Testis (tissue), 3 donors: ENCODE measurements around the gene SMARCB1. TPM values are rescaled to one million over a fixed set of nuclear protein-coding genes. Genes with fewer than 3 reads are reported as not detected.
A peak's percentile ranks its signal among the peaks of the same experiment; 100 is the strongest.

Source experiments
- DNase-seq: peaks from one replicate; pipeline ENCODE4 v3.0.0-alpha.2; 2019
- H3K27ac ChIP-seq, 2 donors: fragments of 200-600 bp; sonication (generic); one replicate each; pipeline ENCODE4 v1.5.1; 2019
- H3K27me3 ChIP-seq: fragments of 200-600 bp; sonication (generic); one replicate; pipeline ENCODE4 v1.5.1; 2019
- H3K36me3 ChIP-seq: fragments of 200-600 bp; sonication (generic); one replicate; pipeline ENCODE4 v1.5.1; 2017; ENCODE audit warnings: low read depth; ENCODE audit errors: missing control alignments
- H3K4me1 ChIP-seq: fragments of 200-600 bp; sonication (generic); one replicate; pipeline ENCODE4 v1.5.1; 2019
- H3K4me3 ChIP-seq, 2 donors: fragments of 200-600 bp; sonication (generic); one replicate each; pipeline ENCODE4 v1.5.1; 2017 to 2019
- H3K9me3 ChIP-seq: fragments of 200-600 bp; sonication (generic); one replicate; pipeline ENCODE4 v1.5.1; 2017
- POLR2A ChIP-seq: fragments of 450-650 bp; IDR thresholded peaks from one replicate; pipeline ENCODE4 v1.6.1; 2017; ENCODE audit warnings: antibody characterized with exemption, mild to moderate bottlenecking, moderate library complexity
- WGBS, 2 donors: methylation state at CpG; one replicate each; pipeline ENCODE4 v1.1.5; 2018; 5-methylcytosine and 5-hydroxymethylcytosine counted together
- intact Hi-C: fragments of 100-400 bp; cut with DNase I; formaldehyde crosslinking; loops from one replicate; pipeline ENCODE4 v1.15.1; 2023; ENCODE audit warnings: low total_unique reads
- polyA plus RNA-seq: library from polyadenylated mRNA; stranded (reverse); fragments of 350-450 nt; fragmentation: Illumina TruSeq; extraction: RNeasy Lipid Tissue Mini Kit (QIAGEN cat#74804); gene quantifications from one replicate; pipeline ENCODE4 v1.2.3, GENCODE V29; 2014; ENCODE audit warnings: low read depth, low replicate concordance; ENCODE audit not compliant: insufficient read depth
- total RNA-seq, 2 donors: library from RNA; depleted of rRNA; stranded (reverse); fragments of >200 nt; gene quantifications; one replicate each; pipeline ENCODE4 v1.2.3, GENCODE V29; 2016
- TF ChIP-seq, protein P1 (sequence below), 3 experiments: fragments of 450-650 bp in 2 of 3; fragments of 200-600 bp in 1 of 3; sonication (generic) in 1 of 3; IDR thresholded peaks; one replicate each; pipeline ENCODE4 v1.5.1; 2016 to 2019; ENCODE audit warnings: antibody characterized with exemption in 3 of 3, mild to moderate bottlenecking in 2 of 3, moderate library complexity in 1 of 3

SMARCB1 gene
- total and polyA plus RNA-seq, 3 donors from 2014 or later = 158 to 165 (median 160) TPM

DNA sequence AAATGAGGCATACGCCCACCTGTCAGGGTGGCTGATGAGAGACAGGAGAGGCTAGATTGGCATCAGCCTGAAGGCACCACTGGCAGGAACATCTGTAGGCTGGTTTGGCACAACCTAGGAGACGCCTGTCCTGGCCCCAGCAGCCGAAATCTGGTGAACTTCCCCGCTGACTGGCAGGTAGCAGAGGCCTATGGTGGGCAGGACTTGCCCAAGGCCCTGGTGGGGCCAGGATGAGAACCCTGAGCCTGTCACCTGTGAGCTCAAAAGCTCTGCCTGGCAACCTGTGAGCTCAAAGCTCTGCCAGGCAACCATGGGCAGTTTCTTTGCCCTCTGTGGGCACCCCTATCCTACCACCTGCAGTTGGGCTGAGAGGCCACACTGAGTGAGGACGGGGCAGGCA lies 49.5 kb downstream of the SMARCB1 start:
- no peaks in the 10 kb centered on the region for H3K9me3 ChIP-seq
- peak overlapping the region; percentile 5 to 35 for H3K27ac ChIP-seq
- no peaks in the 10 kb centered on the region for H3K36me3 ChIP-seq
- intact Hi-C loops = no loop called here
- DNase-seq = no peak
- TF ChIP-seq POLR2A = no peak
- TF ChIP-seq, protein P1, sequence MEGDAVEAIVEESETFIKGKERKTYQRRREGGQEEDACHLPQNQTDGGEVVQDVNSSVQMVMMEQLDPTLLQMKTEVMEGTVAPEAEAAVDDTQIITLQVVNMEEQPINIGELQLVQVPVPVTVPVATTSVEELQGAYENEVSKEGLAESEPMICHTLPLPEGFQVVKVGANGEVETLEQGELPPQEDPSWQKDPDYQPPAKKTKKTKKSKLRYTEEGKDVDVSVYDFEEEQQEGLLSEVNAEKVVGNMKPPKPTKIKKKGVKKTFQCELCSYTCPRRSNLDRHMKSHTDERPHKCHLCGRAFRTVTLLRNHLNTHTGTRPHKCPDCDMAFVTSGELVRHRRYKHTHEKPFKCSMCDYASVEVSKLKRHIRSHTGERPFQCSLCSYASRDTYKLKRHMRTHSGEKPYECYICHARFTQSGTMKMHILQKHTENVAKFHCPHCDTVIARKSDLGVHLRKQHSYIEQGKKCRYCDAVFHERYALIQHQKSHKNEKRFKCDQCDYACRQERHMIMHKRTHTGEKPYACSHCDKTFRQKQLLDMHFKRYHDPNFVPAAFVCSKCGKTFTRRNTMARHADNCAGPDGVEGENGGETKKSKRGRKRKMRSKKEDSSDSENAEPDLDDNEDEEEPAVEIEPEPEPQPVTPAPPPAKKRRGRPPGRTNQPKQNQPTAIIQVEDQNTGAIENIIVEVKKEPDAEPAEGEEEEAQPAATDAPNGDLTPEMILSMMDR (IDR thresholded peaks at IDR 0.05) = no peak
- 75 to 100% methylated on average over 2 to 5 of the region's 5 CpGs for WGBS, 2 donors
- peaks cover 23% of the 10 kb centered on the region for H3K4me1 ChIP-seq
- no peak overlapping the region for H3K4me3 ChIP-seq
- H3K27me3 ChIP-seq = no peaks in the 10 kb centered on the region

DNA sequence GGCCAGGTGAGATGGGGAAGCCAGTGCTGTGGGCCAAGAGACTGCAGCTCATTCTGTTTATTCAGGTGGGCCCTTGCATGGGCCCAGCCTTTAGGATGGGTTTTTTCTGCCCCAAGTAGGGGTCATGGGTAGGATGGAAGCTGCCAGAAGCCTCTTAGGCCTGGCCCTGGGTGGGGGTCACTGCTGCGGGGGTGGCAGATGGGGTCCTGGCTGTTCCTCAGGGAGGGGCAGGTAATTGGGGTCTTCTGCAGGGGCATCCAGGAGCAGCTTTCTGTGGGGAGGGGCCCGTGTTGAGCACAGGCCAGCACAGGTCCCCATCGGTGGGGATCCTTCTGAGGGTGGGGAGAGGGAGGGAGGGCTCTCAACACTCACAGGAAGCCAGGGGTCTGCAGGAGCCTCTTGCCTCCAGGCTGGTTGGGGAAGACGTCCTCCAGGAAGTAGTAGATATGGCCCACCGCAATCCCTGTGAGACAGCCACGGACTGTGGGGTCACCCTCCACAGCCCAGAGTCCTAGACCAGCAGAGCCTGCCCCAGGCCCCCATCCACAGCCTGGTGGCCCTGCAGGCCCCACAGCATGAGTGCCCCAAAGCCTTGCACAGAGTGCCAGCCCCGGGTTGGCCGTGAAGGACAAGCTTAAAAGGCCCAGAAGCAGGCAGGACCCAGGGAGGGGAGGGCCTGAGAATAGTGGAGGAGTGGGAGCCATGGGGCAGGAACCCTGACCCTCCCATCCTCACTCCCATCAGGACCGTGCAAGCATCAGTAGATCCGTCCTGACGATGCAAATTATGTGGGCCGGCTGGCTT lies 50.1 kb downstream of the SMARCB1 start:
- intact Hi-C loops = no loop called here
- H3K27ac ChIP-seq = peak overlapping the region; percentile 5 to 35
- peaks cover 23% of the 10 kb centered on the region for H3K4me1 ChIP-seq

DNA sequence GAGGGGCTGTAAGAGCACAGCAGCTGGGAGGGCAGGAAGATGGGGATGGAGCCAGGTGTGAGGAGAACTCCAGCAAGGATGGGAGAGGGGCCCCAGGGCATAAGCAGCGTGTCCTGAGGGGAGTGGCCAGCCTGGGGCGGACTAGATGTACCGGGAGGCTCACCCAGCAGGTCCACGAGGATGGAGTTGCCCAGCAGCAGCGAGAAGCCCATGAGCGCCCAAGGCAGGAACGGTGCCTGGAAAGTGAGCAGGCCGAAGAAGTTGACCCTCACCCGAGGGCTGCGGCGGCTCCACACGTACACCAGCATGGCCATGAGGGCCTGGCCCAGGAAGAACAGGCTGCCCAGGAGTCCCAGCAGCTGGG lies 50.7 kb downstream of the SMARCB1 start:
- Histone ChIP-seq H3K9me3 (no peaks in the 10 kb centered on the region), H3K27ac (no peak overlapping the region), H3K4me3 (peak overlapping the region in 1 of 2 donors; percentile 53), H3K4me1 (peaks cover 23% of the 10 kb centered on the region), H3K36me3 (no peaks in the 10 kb centered on the region), H3K27me3 (no peaks in the 10 kb centered on the region)
- intact Hi-C loops = no loop called here
- no peak for DNase-seq
- TF ChIP-seq, protein P1 (IDR thresholded peaks at IDR 0.05) = no peak
- TF ChIP-seq POLR2A = no peak
- WGBS, 2 donors = 70 to 74% methylated on average over 11 to 12 of the region's 12 CpGs

More for the DNA sequence above, 50.1 kb downstream of the SMARCB1 start:
- TF ChIP-seq, protein P1 (IDR thresholded peaks at IDR 0.05) = no peak
- no peak for TF ChIP-seq POLR2A
- Histone ChIP-seq H3K27me3 (no peaks in the 10 kb centered on the region), H3K36me3 (no peaks in the 10 kb centered on the region), H3K9me3 (no peaks in the 10 kb centered on the region), H3K4me3 (no peak overlapping the region)
- 83 to 87% methylated on average over 5 to 12 of the region's 12 CpGs for WGBS, 2 donors
- DNase-seq = no peak

DNA sequence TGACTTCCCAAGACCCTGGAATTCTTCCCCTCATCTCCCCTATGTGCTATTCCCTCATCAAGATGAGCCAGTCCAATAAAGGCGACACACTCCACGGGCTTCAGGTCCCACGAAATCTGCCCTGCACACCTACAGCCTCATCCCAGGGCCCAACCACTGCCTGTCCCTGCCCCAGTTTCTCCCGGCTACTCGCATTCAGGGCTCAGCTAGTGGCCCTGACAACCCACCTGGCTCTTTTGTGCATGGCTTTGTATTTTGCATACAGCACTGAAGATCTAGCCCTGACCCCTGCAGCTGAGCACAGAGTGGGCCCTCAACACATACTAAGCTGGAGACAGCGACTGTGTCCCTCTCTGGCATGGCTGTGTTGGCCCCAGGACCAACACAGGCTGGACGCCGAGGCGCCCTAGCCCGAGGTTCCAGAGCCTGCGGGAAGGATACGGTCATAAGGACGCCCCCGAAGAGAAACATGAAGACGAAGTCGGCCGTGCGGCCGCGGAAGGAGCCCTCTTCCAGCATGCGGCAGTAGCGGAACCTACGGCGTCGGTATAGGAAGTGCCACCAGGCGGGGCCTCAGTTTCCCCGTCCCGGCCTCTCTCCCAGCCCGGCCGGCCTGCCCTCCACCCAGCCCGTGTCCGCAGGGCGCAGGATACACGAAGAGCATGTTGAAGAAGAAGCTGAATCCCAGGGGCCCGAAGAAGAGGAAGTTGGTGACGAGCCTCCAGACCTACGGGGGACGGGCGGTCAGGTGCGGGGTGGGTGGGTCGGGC lies 51.3 kb downstream of the SMARCB1 start:
- H3K36me3 ChIP-seq = no peaks in the 10 kb centered on the region
- no peak for TF ChIP-seq POLR2A
- TF ChIP-seq, protein P1 (IDR thresholded peaks at IDR 0.05) = no peak
- peak overlapping the region; percentile 36 to 53 for H3K4me3 ChIP-seq
- no peaks in the 10 kb centered on the region for H3K27me3 ChIP-seq
- H3K4me1 ChIP-seq = peaks cover 20% of the 10 kb centered on the region
- WGBS, 2 donors = 46 to 62% methylated on average over 7 to 40 of the region's 41 CpGs
- intact Hi-C loops = no loop called here
- no peaks in the 10 kb centered on the region for H3K9me3 ChIP-seq
- H3K27ac ChIP-seq = no peak overlapping the region
- DNase-seq = no peak
